Measurements from ENCODE around the gene DLGAP4.

DLGAP4 gene

GRCh38 chr20:36411861-36412454, 105.8 kb downstream of the DLGAP4 start:
- DNase-seq (ENCODE audit: low spot score) = no peak

- DNase-seq (ENCODE audit: low spot score) = no peak
These were observed 109.4 kb downstream of the DLGAP4 start for GRCh38 chr20:36415475-36416002.

GRCh38 chr20:36418711-36419110, 112.6 kb downstream of the DLGAP4 start:
- DNase-seq (ENCODE audit: low spot score) = no peak

- DNase-seq (ENCODE audit: low spot score) = no peak
These were observed 115.5 kb downstream of the DLGAP4 start for GRCh38 chr20:36421641-36422040.

GRCh38 chr20:36424314-36424713, 118.2 kb downstream of the DLGAP4 start:
- DNase-seq (ENCODE audit: low spot score) = no peak

- no peak for DNase-seq (ENCODE audit: low spot score)
These were observed 119.0 kb downstream of the DLGAP4 start for GRCh38 chr20:36425166-36425565.

GRCh38 chr20:36431604-36432003, 125.5 kb downstream of the DLGAP4 start:
- no peak for DNase-seq (ENCODE audit: low spot score)

- DNase-seq (ENCODE audit: low spot score) = no peak
These were observed 126.0 kb downstream of the DLGAP4 start for GRCh38 chr20:36432096-36432495.

GRCh38 chr20:36434383-36434782, 128.2 kb downstream of the DLGAP4 start:
- no peak for DNase-seq (ENCODE audit: low spot score)

- no peak for DNase-seq (ENCODE audit: low spot score)
These were observed 129.0 kb downstream of the DLGAP4 start for GRCh38 chr20:36435124-36435523.

- DNase-seq (ENCODE audit: low spot score) = no peak
These were observed 129.7 kb downstream of the DLGAP4 start for GRCh38 chr20:36435592-36436541.

- no peak for DNase-seq (ENCODE audit: low spot score)
These were observed 133.0 kb downstream of the DLGAP4 start for GRCh38 chr20:36439040-36439730.

GRCh38 chr20:36439731-36440072, 133.6 kb downstream of the DLGAP4 start:
- no peak for DNase-seq (ENCODE audit: low spot score)

GRCh38 chr20:36440370-36441026, 134.4 kb downstream of the DLGAP4 start:
- DNase-seq (ENCODE audit: low spot score) = no peak

- DNase-seq (ENCODE audit: low spot score) = no peak
These were observed 134.9 kb downstream of the DLGAP4 start for GRCh38 chr20:36441027-36441414.

- no peak for DNase-seq (ENCODE audit: low spot score)
These were observed 135.3 kb downstream of the DLGAP4 start for GRCh38 chr20:36441416-36441815.

GRCh38 chr20:36445847-36446246, 139.7 kb downstream of the DLGAP4 start:
- DNase-seq (ENCODE audit: low spot score) = no peak

GRCh38 chr20:36446557-36446956, 140.4 kb downstream of the DLGAP4 start:
- no peak for DNase-seq (ENCODE audit: low spot score)

GRCh38 chr20:36447101-36447500, 141.0 kb downstream of the DLGAP4 start:
- DNase-seq (ENCODE audit: low spot score) = no peak

GRCh38 chr20:36449663-36450062, 143.5 kb downstream of the DLGAP4 start:
- no peak for DNase-seq (ENCODE audit: low spot score)

- no peak for DNase-seq (ENCODE audit: low spot score)
These were observed 148.2 kb downstream of the DLGAP4 start for GRCh38 chr20:36454332-36454697.
